Fibroblast of the conjunctiva (primary cell): ENCODE data around the gene HSD3B2.
A peak's percentile ranks its signal among the peaks of the same experiment; 100 is the strongest.
"Not testable (repeated sequence)": the region's sequence is repeated elsewhere in the genome, so short reads cannot be mapped to it uniquely, and the experiment has no call there.

Experiments
- DNase-seq: peaks from one replicate; pipeline ENCODE4 v3.0.0-alpha.2; 2010; ENCODE audit warnings: low read depth

Gene HSD3B2

GRCh38 chr1:119414950-119415349, at the start of gene HSD3B2:
Gene HSD3B2 (plus strand): TSS chr1:119415150. CDS start chr1:119415420, 270 bp downstream.
- DNase-seq: no peak

GRCh38 chr1:119366424-119366823, 48.5 kb upstream of the HSD3B2 start:
- no peak for DNase-seq

GRCh38 chr1:119367432-119368124, 47.4 kb upstream of the HSD3B2 start:
- DNase-seq: peak; percentile 37

- DNase-seq: no peak
Observed at GRCh38 chr1:119368554-119368953, 46.4 kb upstream of the HSD3B2 start, which contains the start of gene HAO2. Gene HAO2 (plus strand): TSS chr1:119368785. CDS start chr1:119381086, 12,301 bp downstream.

DNA sequence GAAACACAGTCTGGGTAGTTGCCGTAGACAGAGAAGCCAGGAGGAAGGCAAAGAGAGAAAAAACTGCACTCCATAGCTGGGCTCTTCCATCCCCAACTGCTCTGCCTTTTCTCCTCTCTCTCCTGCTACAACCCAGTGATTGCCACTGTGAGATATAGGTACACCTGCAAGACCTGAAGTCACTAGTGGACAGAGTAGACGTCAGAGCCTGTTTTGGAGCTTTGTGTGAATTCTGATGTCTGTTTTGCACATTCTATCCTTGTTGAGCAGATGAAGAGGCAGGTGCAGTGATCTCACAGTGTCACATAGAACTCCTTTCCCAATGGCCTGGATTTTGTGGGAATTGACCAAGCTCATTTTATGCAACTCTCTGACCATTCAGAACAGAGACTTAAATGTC, 44.2 kb upstream of the HSD3B2 start:
- DNase-seq: no peak

GRCh38 chr1:119371815-119372214, 43.1 kb upstream of the HSD3B2 start:
- no peak for DNase-seq

DNA sequence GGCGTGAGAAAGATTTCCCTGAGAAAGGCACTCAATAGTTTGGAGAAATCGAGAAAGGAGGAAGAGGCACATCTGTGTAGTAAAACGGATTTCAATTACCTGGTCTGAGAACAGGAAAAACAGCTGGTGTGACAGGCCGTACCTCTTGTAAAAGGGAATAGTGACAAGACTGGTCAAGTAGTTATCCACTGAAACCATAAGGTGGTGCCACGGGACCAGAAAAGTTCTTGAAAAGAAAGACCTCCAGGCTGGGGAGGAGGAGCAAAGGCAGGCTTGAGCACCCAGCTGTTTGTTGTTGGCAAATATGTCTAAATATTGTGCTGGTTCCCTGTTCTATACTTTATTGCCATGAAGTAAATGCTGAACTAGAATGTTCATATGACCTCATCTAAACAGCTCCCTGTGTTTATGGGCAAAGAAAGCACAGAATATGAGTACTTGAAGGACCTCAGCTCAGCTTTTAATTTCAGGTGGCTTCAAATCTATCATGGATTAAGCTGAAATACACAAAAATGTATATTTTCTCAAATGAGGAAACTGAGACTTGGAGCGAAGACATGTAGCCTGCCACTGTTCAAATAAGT, 42.4 kb upstream of the HSD3B2 start:
- peak; percentile 20 for DNase-seq

GRCh38 chr1:119373465-119373864, 41.5 kb upstream of the HSD3B2 start:
- no peak for DNase-seq

- DNase-seq: no peak
Observed at GRCh38 chr1:119374208-119374874, 40.6 kb upstream of the HSD3B2 start.

DNA sequence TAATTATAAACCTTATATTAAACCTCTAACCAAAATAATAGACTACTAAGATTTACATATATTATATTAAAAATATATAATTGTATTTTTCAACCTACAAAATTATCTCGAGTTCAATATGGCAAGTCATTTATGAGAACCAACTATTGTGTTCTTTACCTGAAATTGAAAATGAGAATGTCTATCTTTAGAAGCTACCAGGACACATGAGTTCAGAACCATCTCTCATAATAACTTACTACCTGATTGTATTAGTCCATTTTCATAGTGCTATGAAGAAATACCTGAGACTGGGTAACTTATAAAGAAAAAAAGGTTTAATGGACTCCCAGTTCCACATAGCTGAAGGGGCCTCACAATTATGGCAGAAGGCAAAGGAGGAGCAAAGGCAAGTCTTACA, 39.6 kb upstream of the HSD3B2 start:
- DNase-seq: no peak

DNA sequence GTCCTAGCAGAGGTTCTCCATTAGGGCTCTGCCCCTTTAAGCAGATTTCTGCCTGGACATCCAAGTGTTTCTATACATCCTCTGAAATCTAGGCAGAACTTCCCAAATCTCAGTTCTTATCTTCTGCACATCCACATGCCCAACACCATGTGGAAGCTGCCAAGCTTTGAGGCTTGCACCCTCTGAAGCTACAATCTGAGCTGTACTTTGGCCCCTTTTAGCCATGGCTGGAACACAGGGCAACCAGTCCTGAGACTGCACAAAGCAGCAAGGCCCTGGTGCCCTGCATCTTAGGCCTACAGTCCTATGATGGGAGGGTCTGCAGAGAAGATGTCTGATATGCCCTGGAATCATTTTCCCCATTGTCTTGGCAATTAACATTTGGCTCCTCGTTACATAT, 38.4 kb upstream of the HSD3B2 start:
- no peak for DNase-seq

- not testable (repeated sequence) for DNase-seq
Observed at GRCh38 chr1:119377594-119377993, 37.4 kb upstream of the HSD3B2 start.

- DNase-seq: no peak
Observed at GRCh38 chr1:119379117-119379516, 35.8 kb upstream of the HSD3B2 start.

DNA sequence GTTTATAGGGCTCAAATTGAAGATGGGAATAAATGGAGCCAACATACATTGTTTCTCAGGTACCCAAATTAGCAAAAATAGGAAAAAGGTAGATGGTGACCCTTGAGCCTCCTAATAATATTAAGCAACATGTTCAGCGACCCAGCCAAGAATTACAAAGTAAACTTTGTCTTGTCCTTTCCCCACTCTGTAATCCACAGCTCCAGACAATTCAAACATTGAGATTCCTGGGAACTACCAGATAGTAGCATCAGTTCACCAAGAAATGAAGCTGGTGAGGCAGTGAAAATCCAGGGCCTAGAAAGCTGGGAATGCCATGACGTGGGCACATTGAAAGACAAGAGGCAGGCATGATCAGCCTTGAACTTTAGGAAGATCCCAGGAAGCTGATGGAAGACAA, 34.6 kb upstream of the HSD3B2 start:
- no peak for DNase-seq

DNA sequence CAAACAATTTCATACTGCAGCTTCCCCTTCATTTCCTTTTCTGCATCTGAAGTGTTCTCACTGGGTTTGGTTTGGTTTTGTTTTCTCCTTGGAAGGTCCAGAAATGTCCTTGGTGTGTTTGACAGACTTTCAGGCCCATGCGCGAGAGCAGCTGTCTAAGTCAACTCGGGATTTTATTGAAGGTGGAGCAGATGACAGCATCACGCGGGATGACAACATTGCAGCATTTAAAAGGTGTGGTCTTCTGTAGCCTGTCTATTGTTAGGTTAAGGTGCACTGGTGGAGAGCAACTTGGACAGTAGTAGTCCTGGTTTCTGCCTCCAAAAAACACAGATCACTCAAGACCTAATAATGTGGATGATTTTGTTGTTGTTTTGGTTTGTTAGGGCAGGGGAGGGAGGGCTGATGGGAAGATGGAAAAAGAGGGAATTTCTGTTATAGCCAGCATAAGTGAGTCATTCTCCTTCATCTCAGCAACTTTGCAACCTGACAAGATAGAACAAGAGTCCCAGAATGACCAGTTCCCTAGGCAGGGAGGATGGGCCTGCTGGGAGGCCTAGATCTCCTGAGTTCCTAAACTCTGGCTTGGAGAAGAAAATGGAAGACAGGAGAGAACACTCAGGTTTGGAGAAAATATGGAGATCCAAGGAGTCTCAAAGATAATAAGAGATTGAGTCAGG, 33.8 kb upstream of the HSD3B2 start:
- no peak for DNase-seq

DNA sequence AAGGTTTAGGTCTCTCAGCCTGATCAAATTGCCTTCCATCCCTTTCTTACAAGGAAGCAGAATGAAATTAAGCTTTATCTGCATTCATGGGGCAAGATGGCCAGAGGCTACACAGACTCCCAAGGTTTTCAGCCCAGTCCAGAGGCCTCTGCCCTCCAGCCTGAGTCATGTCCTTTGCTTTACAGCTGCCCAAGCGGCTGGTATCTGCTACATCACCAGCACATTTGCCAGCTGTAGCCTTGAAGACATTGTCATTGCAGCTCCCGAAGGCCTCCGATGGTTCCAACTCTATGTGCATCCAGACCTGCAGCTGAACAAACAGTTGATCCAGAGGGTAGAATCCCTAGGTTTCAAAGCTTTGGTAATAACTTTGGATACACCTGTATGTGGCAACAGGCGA, 30.4 kb upstream of the HSD3B2 start:
- no peak for DNase-seq

- DNase-seq: no peak
Observed at GRCh38 chr1:119385650-119386049, 29.3 kb upstream of the HSD3B2 start.

- no peak for DNase-seq
Observed at GRCh38 chr1:119387858-119388257, 27.1 kb upstream of the HSD3B2 start.

DNA sequence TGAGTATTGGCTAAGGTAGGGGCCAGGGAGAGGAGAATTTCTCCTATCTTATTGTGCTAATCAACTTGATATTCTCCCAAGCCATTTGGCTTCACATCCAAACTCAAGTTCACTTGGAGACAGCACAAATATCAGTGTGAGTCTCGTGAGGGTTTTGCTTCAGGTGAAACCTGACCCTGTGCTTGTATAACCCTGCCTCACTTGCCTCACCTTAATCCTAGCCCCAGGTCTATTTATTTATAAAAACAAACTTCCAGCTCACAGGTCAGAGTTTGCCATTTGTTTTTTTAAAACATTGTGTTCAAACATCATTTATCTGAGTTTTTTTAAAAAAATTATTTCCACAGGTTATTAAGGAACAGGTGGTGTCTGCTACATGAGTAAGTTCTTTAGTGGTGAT, 26.5 kb upstream of the HSD3B2 start:
- no peak for DNase-seq

DNA sequence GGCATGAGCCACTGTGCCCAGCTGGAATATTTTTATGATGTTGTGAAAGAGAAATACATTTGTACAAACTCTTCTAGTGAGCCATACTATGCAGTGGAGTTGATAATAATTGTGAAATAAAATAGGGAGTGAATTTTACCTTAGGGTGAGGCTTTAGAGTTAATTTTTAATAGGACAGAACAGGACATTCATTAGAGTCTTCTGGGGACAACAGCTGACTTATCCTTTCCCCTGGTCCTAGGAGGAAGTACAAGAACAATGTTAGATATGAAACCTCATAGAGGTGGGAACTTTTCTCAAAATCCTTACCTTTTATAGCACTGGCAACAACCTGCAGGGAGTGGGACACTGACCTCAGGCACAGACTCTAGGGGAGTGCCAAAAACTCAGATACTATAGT, 24.4 kb upstream of the HSD3B2 start:
- no peak for DNase-seq

DNA sequence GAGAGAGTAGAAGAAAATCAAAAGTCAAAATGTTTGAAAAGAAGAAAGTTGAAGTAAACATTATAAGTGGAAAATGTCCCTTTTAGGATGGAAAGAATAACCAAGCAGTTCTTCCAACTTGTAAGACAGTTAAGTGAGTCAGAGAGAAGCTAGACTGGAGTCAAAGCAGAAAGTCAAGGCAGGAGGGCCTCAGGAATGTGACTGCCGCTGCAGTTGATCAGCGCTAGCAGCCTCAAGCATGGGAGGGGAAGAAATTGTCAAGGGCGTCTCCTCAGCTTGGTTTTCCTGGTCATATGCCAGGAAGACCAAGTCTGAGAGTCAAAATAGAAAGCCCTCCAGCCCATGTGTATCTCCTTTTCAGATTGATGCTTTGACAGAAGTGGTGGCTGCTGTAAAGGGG, 23.2 kb upstream of the HSD3B2 start:
- DNase-seq: no peak

GRCh38 chr1:119394085-119394484, 20.9 kb upstream of the HSD3B2 start:
- no peak for DNase-seq

DNA sequence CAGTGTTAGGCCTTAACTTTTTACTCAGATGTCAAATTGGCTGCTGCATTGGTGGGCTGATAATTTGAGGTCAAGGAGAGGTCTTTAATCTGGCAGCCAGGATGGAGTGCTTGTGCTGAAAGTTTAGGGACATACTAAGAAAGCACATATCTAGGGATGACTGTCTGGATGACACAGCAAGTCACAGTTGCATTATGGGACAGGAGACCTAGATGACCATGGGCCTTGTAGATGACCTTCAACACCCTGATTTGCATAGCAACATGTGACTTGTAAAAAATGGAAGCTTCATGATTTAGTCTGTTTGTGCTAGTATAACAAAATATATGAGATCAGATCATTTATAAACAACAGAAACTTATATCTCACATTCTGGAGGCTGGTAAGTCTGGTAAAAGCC, 18.0 kb upstream of the HSD3B2 start:
- DNase-seq: no peak
